Fibroblast of lung (primary cell): ENCODE measurements around the gene TRIB2. TPM values are rescaled to one million over a fixed set of nuclear protein-coding genes. Genes with fewer than 3 reads are reported as not detected.

Source experiments
- DNase-seq, 2 donors: peaks; one replicate each; pipeline versions ENCODE4 v3.0.0 to v3.0.0-alpha.2; 2010; ENCODE audit warnings: low read depth in 2 of 2
- H2AFZ ChIP-seq: 2 replicates; pipeline ENCODE4 v1.5.1; 2012; ENCODE audit warnings: low read length, control low read depth, inconsistent platforms
- H3K27ac ChIP-seq: 2 replicates; pipeline ENCODE4 v1.5.1; 2011; ENCODE audit warnings: low read length, control low read depth; ENCODE audit not compliant: insufficient read depth
- H3K27me3 ChIP-seq: 2 replicates; pipeline ENCODE4 v1.5.1; 2011; ENCODE audit warnings: mild to moderate bottlenecking, low read length; ENCODE audit not compliant: control insufficient read depth, insufficient read depth
- H3K36me3 ChIP-seq: 2 replicates; pipeline ENCODE4 v1.5.1; 2011; ENCODE audit warnings: low read length; ENCODE audit not compliant: control insufficient read depth, insufficient read depth
- H3K4me1 ChIP-seq: 2 replicates; pipeline ENCODE4 v1.5.1; 2011; ENCODE audit warnings: low read length; ENCODE audit not compliant: control insufficient read depth, insufficient read depth; ENCODE audit errors: extremely low read depth
- H3K4me2 ChIP-seq: 2 replicates; pipeline ENCODE4 v1.5.1; 2011; ENCODE audit warnings: low read length, control low read depth; ENCODE audit not compliant: insufficient read depth; ENCODE audit errors: extremely low read depth
- H3K4me3 ChIP-seq, 4 experiments: fragments of 200-600 bp in 1 of 4; sonication (generic) in 1 of 4; replicated peaks in 1 of 4; 2 replicates each; pipeline ENCODE4 v1.5.1; 2011 to 2016; ENCODE audit warnings: low read length in 4 of 4, low read depth in 3 of 4, mild to moderate bottlenecking in 3 of 4, control low read depth in 2 of 4, inconsistent platforms in 1 of 4, mixed read lengths in 1 of 4; ENCODE audit not compliant: insufficient read depth in 1 of 4; ENCODE audit errors: control extremely low read depth in 1 of 4
- H3K79me2 ChIP-seq: 2 replicates; pipeline ENCODE4 v1.5.1; 2012; ENCODE audit warnings: mild to moderate bottlenecking, low read length, inconsistent platforms; ENCODE audit not compliant: control insufficient read depth, insufficient read depth
- H3K9ac ChIP-seq: 2 replicates; pipeline ENCODE4 v1.5.1; 2011; ENCODE audit warnings: mild to moderate bottlenecking, low read length, control low read depth; ENCODE audit not compliant: insufficient read depth
- H3K9me3 ChIP-seq: 2 replicates; pipeline ENCODE4 v1.5.1; 2012; ENCODE audit warnings: low read depth, low read length; ENCODE audit not compliant: control insufficient read depth, insufficient read depth
- H4K20me1 ChIP-seq: 2 replicates; pipeline ENCODE4 v1.5.1; 2011; ENCODE audit warnings: low read length; ENCODE audit not compliant: control insufficient read depth, insufficient read depth; ENCODE audit errors: extremely low read depth
- CTCF ChIP-seq, 2 donors: IDR thresholded peaks in 1 of 2; conservative IDR thresholded peaks in 1 of 2; 1 replicate in 1 of 2; 2 replicates in 1 of 2; pipeline ENCODE4 v1.5.1; 2011 to 2012; ENCODE audit warnings: low read length in 2 of 2, control low read depth in 1 of 2, inconsistent platforms in 1 of 2, low read depth in 1 of 2, mild to moderate bottlenecking in 1 of 2
- EZH2 ChIP-seq: IDR thresholded peaks from 2 replicates; pipeline ENCODE4 v1.5.1; 2012; ENCODE audit warnings: low read length, control low read depth, mild to moderate bottlenecking; ENCODE audit errors: missing control alignments
- polyA plus RNA-seq, 2 donors: library from polyadenylated mRNA; depleted of rRNA in 1 of 2; stranded (reverse) in 1 of 2; unstranded in 1 of 2; fragments of >200 nt; gene quantifications; 2 replicates each; pipeline ENCODE4 v1.2.1, GENCODE V29; 2011 to 2012; ENCODE audit warnings: missing spikeins in 1 of 2
- total RNA-seq: library from RNA; depleted of rRNA; stranded (reverse); fragments of >200 nt; gene quantifications from 2 replicates; pipeline ENCODE4 v1.2.1, GENCODE V29; 2014

The TRIB2 gene
- total and polyA plus RNA-seq, 2 donors (not counting 1 experiment from before 2014, with no cell fraction given): 26.1 to 31.0 TPM

DNA sequence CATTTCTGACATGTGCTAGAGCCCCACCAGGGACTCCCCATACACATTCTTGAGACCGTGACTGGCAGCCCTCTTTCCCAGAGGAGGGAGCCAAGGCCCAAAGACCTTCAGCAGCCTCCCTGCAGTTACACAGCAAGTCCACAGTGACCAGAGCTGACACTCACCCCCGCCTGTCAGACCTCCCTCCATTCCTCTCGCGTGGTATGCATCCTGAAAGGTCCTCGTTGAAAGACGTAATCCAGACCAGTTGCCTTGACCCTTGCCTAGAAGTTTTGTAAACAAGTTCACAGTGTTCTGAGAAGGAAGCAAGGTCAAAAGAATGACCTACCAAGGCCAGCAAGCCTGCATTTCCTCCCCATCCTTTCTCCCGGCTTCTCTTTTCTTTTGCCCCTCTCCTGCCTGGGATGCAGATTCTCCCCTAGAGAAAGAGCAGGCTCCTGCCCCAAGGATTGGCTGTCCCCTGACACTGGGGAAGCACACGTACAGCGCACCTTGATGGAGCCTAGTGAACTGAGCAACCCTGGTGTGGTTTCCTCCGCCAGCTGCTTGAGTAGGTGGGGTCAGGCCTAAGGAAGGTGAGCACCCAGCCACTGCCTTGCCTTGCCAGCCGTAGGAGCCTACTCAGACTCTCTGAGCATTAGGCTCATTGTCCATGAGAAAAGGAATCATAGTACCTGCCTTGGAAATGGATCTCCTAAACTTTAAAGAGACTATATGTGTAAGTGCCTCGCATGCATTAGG lies 18.3 kb downstream of the TRIB2 start:
- peaks cover 20% of the 10 kb centered on the region for H3K4me1 ChIP-seq
- no peaks in the 10 kb centered on the region for H4K20me1 ChIP-seq
- no peaks in the 10 kb centered on the region for H3K9me3 ChIP-seq
- peaks cover 19% of the 10 kb centered on the region for H3K36me3 ChIP-seq
- peaks cover 71% of the 10 kb centered on the region for H3K79me2 ChIP-seq
- H3K27me3 ChIP-seq: no peaks in the 10 kb centered on the region
- no peak for DNase-seq
- H3K9ac ChIP-seq: no peak overlapping the region
- H3K4me3 ChIP-seq: no peak overlapping the region
- no peak overlapping the region for H3K4me2 ChIP-seq
- TF ChIP-seq CTCF (conservative IDR thresholded peaks at IDR 0.05 in 1 of 2, IDR thresholded peaks at IDR 0.05 in 1 of 2; ENCODE audit: low read depth in 1 of 2, low read length in 2 of 2) (no peak), EZH2 (no peak)
- H2AFZ ChIP-seq: no peak overlapping the region
- H3K27ac ChIP-seq: peak overlapping the region; percentile 31

DNA sequence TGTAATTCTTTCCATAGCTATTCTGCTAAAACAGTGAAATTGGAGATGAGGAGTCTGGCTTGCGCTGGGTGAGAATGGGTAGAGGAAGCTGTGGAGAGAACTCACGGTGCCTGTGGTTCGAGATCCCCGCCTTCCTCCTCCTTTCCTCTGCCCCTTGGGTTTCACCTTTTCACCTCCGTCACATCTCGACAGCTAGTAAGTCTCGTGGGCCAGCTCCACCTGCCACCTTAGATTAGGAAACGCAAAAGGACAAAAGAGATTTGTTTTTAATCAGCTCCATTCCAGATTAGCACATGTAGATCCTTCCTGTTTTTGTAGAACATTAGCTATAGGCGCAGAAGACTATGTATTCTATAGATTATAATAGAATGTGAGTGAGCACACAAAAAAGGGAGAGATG lies 20.6 kb downstream of the TRIB2 start:
- DNase-seq: no peak
- H3K4me2 ChIP-seq: no peak overlapping the region
- H3K27ac ChIP-seq: peak overlapping the region; percentile 30
- H3K4me1 ChIP-seq: peaks cover 17% of the 10 kb centered on the region
- H3K79me2 ChIP-seq: peaks cover 51% of the 10 kb centered on the region
- no peaks in the 10 kb centered on the region for H3K27me3 ChIP-seq
- H3K4me3 ChIP-seq: no peak overlapping the region
- H3K9me3 ChIP-seq: no peaks in the 10 kb centered on the region
- no peaks in the 10 kb centered on the region for H4K20me1 ChIP-seq
- no peak overlapping the region for H2AFZ ChIP-seq
- no peak overlapping the region for H3K9ac ChIP-seq
- H3K36me3 ChIP-seq: peaks cover 24% of the 10 kb centered on the region
- TF ChIP-seq CTCF (conservative IDR thresholded peaks at IDR 0.05 in 1 of 2, IDR thresholded peaks at IDR 0.05 in 1 of 2; ENCODE audit: low read depth in 1 of 2, low read length in 2 of 2) (no peak), EZH2 (no peak)

DNA sequence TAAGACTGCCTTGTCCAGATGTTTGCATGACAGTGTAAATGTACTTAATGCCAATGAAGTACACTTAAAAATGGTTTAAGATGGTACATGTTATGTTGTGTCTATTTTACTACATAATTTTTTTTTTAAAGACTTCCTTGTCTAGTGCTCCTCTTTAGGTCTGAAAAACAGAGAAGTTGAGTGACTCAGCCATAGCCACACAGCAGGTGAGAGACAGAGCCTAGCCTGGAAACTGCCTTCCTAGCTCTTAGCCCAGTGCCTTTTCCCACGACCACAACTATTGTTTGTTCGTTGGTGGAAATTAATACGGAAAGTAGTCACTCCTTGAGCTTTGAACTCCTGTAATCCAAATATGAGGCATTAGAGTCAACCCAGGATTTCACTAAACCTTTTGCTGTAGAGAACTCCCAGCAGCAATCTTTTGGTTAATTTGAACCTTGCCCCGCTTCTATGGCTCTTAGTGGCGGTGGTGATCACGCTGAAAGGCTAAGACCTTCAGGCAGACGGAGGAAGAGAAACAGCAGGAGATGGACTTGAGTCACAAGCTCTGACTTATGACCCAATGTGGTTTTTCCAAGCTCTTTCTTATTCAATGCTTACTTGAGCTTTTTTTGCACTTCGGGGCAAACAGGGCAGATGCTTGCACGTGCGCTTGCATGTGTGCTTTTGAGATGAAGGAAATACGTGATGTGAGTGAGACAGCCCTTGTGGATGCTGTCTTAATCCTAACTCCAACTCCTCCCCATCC lies 21.2 kb downstream of the TRIB2 start:
- no peaks in the 10 kb centered on the region for H3K27me3 ChIP-seq
- no peaks in the 10 kb centered on the region for H3K9me3 ChIP-seq
- H3K4me2 ChIP-seq: no peak overlapping the region
- peaks cover 14% of the 10 kb centered on the region for H3K4me1 ChIP-seq
- H3K9ac ChIP-seq: no peak overlapping the region
- DNase-seq: peak; percentile 79 to 82
- H3K4me3 ChIP-seq: no peak overlapping the region
- peaks cover 24% of the 10 kb centered on the region for H3K36me3 ChIP-seq
- H3K79me2 ChIP-seq: peaks cover 46% of the 10 kb centered on the region
- peak overlapping the region; percentile 30 for H3K27ac ChIP-seq
- no peak overlapping the region for H2AFZ ChIP-seq
- TF ChIP-seq EZH2 (no peak), CTCF (conservative IDR thresholded peaks at IDR 0.05 in 1 of 2, IDR thresholded peaks at IDR 0.05 in 1 of 2; ENCODE audit: low read depth in 1 of 2, low read length in 2 of 2) (no peak)
- no peaks in the 10 kb centered on the region for H4K20me1 ChIP-seq
